HCT116 (cell line): Measurements from ENCODE around the gene DCHS1. TPM values are rescaled to one million over a fixed set of nuclear protein-coding genes. Genes with fewer than 3 reads are reported as not detected.

Source experiments
- ATAC-seq: fragments of 200-7000 bp; cut with Tn5 transposase; 2 replicates; pipeline ENCODE4 v1.9.1; 2020; ENCODE audit warnings: mild to moderate bottlenecking, moderate library complexity
- BruUV-seq: library from RNA; stranded (reverse); fragments of 400-500 nt; replicated peaks from 2 replicates; lab custom pipeline; 2021; lab: Mats Ljungman, UMichigan
- CTCF ChIA-PET: fragments of 300-600 bp; sonication (Branson Sonifier 250); formaldehyde crosslinking; loops from one replicate; lab custom pipeline; 2021; ENCODE audit warnings: antibody characterized with exemption; lab: Charles Lee
- POLR2A ChIA-PET: fragments of 300-600, 350-600 bp; sonication (Branson Sonifier 250); formaldehyde crosslinking; loops from one replicate; lab custom pipeline; 2021; ENCODE audit warnings: antibody characterized with exemption; lab: Charles Lee
- RAD21 ChIA-PET, 2 experiments: fragments of 300-600 bp; sonication (Branson Sonifier 250); formaldehyde crosslinking; loops; one replicate each; lab custom pipeline; 2023; ENCODE audit warnings: low total read pairs in 2 of 2; ENCODE audit not compliant: uncharacterized antibody in 2 of 2, unreplicated experiment in 2 of 2, low non-redundant PET in 1 of 2; lab: Charles Lee
- DNase-seq: peaks from one replicate; pipeline ENCODE4 v3.0.0-alpha.2; 2010; ENCODE audit warnings: low read depth, low spot score
- H2AFZ ChIP-seq: fragments of 200-600 bp; shearing (Covaris generic), sonication (generic); 2 replicates; pipeline ENCODE4 v1.6.1; 2017; ENCODE audit warnings: low read depth, mixed run types, mixed read lengths, antibody characterized with exemption, low read length; ENCODE audit not compliant: poor library complexity, severe bottlenecking
- H3K27ac ChIP-seq: 2 replicates; pipeline ENCODE4 v1.5.1; 2012; ENCODE audit warnings: low read depth, low read length
- H3K27me3 ChIP-seq: fragments of 200-600 bp; sonication (generic); 2 replicates; pipeline ENCODE4 v1.6.1; 2016; ENCODE audit warnings: mixed run types, low read length, mixed read lengths; ENCODE audit not compliant: insufficient read depth
- H3K36me3 ChIP-seq, 2 experiments: fragments of 200-500 bp in 1 of 2; fragments of 200-600 bp in 1 of 2; sonication (Bioruptor generic) in 1 of 2; sonication (generic) in 1 of 2; 2 replicates each; pipeline versions ENCODE4 v1.5.1 to v1.6.1; 2014 to 2016; ENCODE audit warnings: low read length in 2 of 2, inconsistent platforms in 1 of 2, mixed read lengths in 1 of 2, mixed run types in 1 of 2; ENCODE audit not compliant: insufficient read depth in 2 of 2, control insufficient read depth in 1 of 2
- H3K4me1 ChIP-seq, 2 experiments: fragments of 200-600 bp in 1 of 2; sonication (generic) in 1 of 2; 2 replicates each; pipeline versions ENCODE4 v1.5.1 to v1.6.1; 2012 to 2017; ENCODE audit warnings: low read length in 2 of 2, inconsistent platforms in 1 of 2, mild to moderate bottlenecking in 1 of 2, mixed read lengths in 1 of 2, mixed run types in 1 of 2, moderate library complexity in 1 of 2; ENCODE audit not compliant: insufficient read depth in 2 of 2, control insufficient read depth in 1 of 2
- H3K4me2 ChIP-seq: fragments of 200-600 bp; sonication (generic); 2 replicates; pipeline ENCODE4 v1.6.1; 2017; ENCODE audit warnings: mixed run types, low read length, mixed read lengths
- H3K4me3 ChIP-seq, 2 experiments: fragments of 200-600 bp in 1 of 2; sonication (generic) in 1 of 2; replicated peaks in 1 of 2; 2 replicates each; pipeline ENCODE4 v1.5.1; 2011 to 2016; ENCODE audit warnings: low read length in 2 of 2, control low read depth in 1 of 2, low read depth in 1 of 2, mild to moderate bottlenecking in 1 of 2, mixed read lengths in 1 of 2, mixed run types in 1 of 2
- H3K79me2 ChIP-seq: fragments of 200-600 bp; sonication (generic); 2 replicates; pipeline ENCODE4 v1.6.1; 2017; ENCODE audit warnings: mild to moderate bottlenecking, mixed run types, low read length, moderate library complexity, mixed read lengths; ENCODE audit not compliant: insufficient read depth
- H3K9ac ChIP-seq: fragments of 200-600 bp; sonication (generic); 2 replicates; pipeline ENCODE4 v1.6.1; 2016; ENCODE audit warnings: low read length, mixed read lengths
- H3K9me2 ChIP-seq: fragments of 200-600 bp; sonication (generic), shearing (Covaris generic); 2 replicates; pipeline ENCODE4 v1.6.1; 2017; ENCODE audit warnings: mixed run types, mild to moderate bottlenecking, moderate library complexity; ENCODE audit not compliant: insufficient read depth
- H3K9me3 ChIP-seq, 2 experiments: fragments of 200-500 bp in 1 of 2; fragments of 200-600 bp in 1 of 2; sonication (Bioruptor generic) in 1 of 2; sonication (generic) in 1 of 2; 2 replicates each; pipeline ENCODE4 v1.6.1; 2014 to 2017; ENCODE audit warnings: low read length in 2 of 2, mixed read lengths in 2 of 2, inconsistent platforms in 1 of 2, low read depth in 1 of 2, mild to moderate bottlenecking in 1 of 2, mixed run types in 1 of 2, moderate library complexity in 1 of 2; ENCODE audit not compliant: control insufficient read depth in 1 of 2, insufficient read depth in 1 of 2
- H4K20me1 ChIP-seq: fragments of 200-600 bp; sonication (generic), shearing (Covaris generic); 2 replicates; pipeline ENCODE4 v1.6.1; 2017; ENCODE audit warnings: mixed run types, mild to moderate bottlenecking, moderate library complexity; ENCODE audit not compliant: insufficient read depth
- CEBPB ChIP-seq: IDR thresholded peaks from 2 replicates; pipeline ENCODE4 v1.6.1; 2012; ENCODE audit warnings: low read depth
- EGR1 ChIP-seq: IDR thresholded peaks from 2 replicates; pipeline ENCODE4 v1.6.1; 2012; ENCODE audit warnings: low read depth
- EZH2 ChIP-seq: fragments of 200-600 bp; sonication (generic); IDR thresholded peaks from 2 replicates; pipeline ENCODE4 v1.6.1; 2017; ENCODE audit warnings: antibody characterized with exemption, mixed run types
- EZH2phosphoT487 ChIP-seq: fragments of 200-600 bp; IDR thresholded peaks from 2 replicates; pipeline ENCODE4 v1.6.1; 2018; ENCODE audit warnings: antibody characterized with exemption, borderline replicate concordance
- FOSL1 ChIP-seq: IDR thresholded peaks from 2 replicates; pipeline ENCODE4 v1.6.1; 2012; ENCODE audit warnings: low read depth
- POLR2A ChIP-seq: IDR thresholded peaks from 2 replicates; pipeline ENCODE4 v1.7.0; 2011; ENCODE audit warnings: borderline replicate concordance; ENCODE audit not compliant: insufficient read depth, insufficient read length; ENCODE audit errors: extremely low read depth
- POLR2AphosphoS5 ChIP-seq: IDR thresholded peaks from 2 replicates; pipeline ENCODE4 v1.6.1; 2011; ENCODE audit warnings: mild to moderate bottlenecking, low read depth, low read length, moderate library complexity
- SP1 ChIP-seq: IDR thresholded peaks from 2 replicates; pipeline ENCODE4 v1.6.1; 2012; ENCODE audit warnings: low read depth
- SRF ChIP-seq: IDR thresholded peaks from 2 replicates; pipeline ENCODE4 v1.6.1; 2012; ENCODE audit warnings: low read depth
- YY1 ChIP-seq: IDR thresholded peaks from 2 replicates; pipeline ENCODE4 v1.6.1; 2011; ENCODE audit warnings: low read length, low read depth, moderate library complexity, mild to moderate bottlenecking; ENCODE audit not compliant: insufficient replicate concordance; ENCODE audit errors: extremely low read depth
- ZFX ChIP-seq: fragments of 450-650 bp; IDR thresholded peaks from 2 replicates; pipeline ENCODE4 v1.6.1; 2017
- ZNF274 ChIP-seq: fragments of 200-500 bp; sonication (Bioruptor generic); IDR thresholded peaks from 2 replicates; pipeline ENCODE4 v1.6.1; 2014; ENCODE audit warnings: mild to moderate bottlenecking, low read depth, low read length, inconsistent platforms
- intact Hi-C: fragments of 100-400 bp; cut with micrococcal nuclease; formaldehyde crosslinking; loops from 2 replicates; pipeline ENCODE4 v1.10.0; 2022
- total RNA-seq: library from RNA; stranded (reverse); gene quantifications from one replicate; pipeline ENCODE4 v1.2.1, GENCODE V29; 2021; ENCODE audit not compliant: unreplicated experiment
- TF ChIP-seq, protein P1 (sequence below): IDR thresholded peaks from 2 replicates; pipeline ENCODE4 v1.6.1; 2012
- TF ChIP-seq, protein P2 (sequence below), 3 experiments: fragments of 200-600 bp in 1 of 3; sonication (generic) in 1 of 3; IDR thresholded peaks in 2 of 3; conservative IDR thresholded peaks in 1 of 3; 2 replicates each; pipeline ENCODE4 v1.5.1; 2012 to 2017; ENCODE audit warnings: low read depth in 2 of 3, low read length in 2 of 3, antibody characterized with exemption in 1 of 3, borderline replicate concordance in 1 of 3, control low read depth in 1 of 3, mild to moderate bottlenecking in 1 of 3, mixed read lengths in 1 of 3, mixed run types in 1 of 3, moderate library complexity in 1 of 3; ENCODE audit not compliant: insufficient read depth in 1 of 3
- TF ChIP-seq, protein P3 (sequence below): IDR thresholded peaks from 2 replicates; pipeline ENCODE4 v1.6.1; 2012

The DCHS1 gene
- total RNA-seq, 1 experiment from 2014 or later: 0.30 TPM

GRCh38 chr11:6640036-6640984, 15.3 kb downstream of the DCHS1 start:
- ChIA-PET POLR2A (no interaction called here), CTCF (interaction anchor here (1.1 kb wide), 1 partner anchor 27 kb away, joined by 4 read pairs; no protein-coding TSS in a partner anchor), RAD21 (no interaction called here)
- no peaks in the 10 kb centered on the region for H3K9me3 ChIP-seq
- TF ChIP-seq POLR2AphosphoS5: no peak
- TF ChIP-seq POLR2A: no peak
- no peak for TF ChIP-seq FOSL1
- TF ChIP-seq, protein P1, sequence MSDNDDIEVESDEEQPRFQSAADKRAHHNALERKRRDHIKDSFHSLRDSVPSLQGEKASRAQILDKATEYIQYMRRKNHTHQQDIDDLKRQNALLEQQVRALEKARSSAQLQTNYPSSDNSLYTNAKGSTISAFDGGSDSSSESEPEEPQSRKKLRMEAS: no peak
- no peak for TF ChIP-seq SP1
- TF ChIP-seq CEBPB: no peak
- no peak for TF ChIP-seq SRF
- TF ChIP-seq, protein P2, sequence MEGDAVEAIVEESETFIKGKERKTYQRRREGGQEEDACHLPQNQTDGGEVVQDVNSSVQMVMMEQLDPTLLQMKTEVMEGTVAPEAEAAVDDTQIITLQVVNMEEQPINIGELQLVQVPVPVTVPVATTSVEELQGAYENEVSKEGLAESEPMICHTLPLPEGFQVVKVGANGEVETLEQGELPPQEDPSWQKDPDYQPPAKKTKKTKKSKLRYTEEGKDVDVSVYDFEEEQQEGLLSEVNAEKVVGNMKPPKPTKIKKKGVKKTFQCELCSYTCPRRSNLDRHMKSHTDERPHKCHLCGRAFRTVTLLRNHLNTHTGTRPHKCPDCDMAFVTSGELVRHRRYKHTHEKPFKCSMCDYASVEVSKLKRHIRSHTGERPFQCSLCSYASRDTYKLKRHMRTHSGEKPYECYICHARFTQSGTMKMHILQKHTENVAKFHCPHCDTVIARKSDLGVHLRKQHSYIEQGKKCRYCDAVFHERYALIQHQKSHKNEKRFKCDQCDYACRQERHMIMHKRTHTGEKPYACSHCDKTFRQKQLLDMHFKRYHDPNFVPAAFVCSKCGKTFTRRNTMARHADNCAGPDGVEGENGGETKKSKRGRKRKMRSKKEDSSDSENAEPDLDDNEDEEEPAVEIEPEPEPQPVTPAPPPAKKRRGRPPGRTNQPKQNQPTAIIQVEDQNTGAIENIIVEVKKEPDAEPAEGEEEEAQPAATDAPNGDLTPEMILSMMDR (IDR thresholded peaks at IDR 0.05 in 2 of 3, conservative IDR thresholded peaks at IDR 0.05 in 1 of 3; ENCODE audit: borderline replicate concordance in 1 of 3, insufficient read depth in 1 of 3, low read depth in 2 of 3, low read length in 2 of 3): no peak
- TF ChIP-seq EZH2: no peak
- TF ChIP-seq ZFX: no peak
- TF ChIP-seq, protein P3, sequence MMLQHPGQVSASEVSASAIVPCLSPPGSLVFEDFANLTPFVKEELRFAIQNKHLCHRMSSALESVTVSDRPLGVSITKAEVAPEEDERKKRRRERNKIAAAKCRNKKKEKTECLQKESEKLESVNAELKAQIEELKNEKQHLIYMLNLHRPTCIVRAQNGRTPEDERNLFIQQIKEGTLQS: no peak
- no peak for TF ChIP-seq YY1
- no peak for TF ChIP-seq ZNF274
- TF ChIP-seq EGR1: no peak
- no peak for TF ChIP-seq EZH2phosphoT487
- H3K27ac ChIP-seq: no peak overlapping the region
- H3K27me3 ChIP-seq: no peaks in the 10 kb centered on the region; the same call in 1 of the 2 replicates
- no peak overlapping the region for H3K4me3 ChIP-seq
- no peak overlapping the region for H3K4me2 ChIP-seq
- intact Hi-C loops: no loop called here
- ATAC-seq (no peak), DNase-seq (no peak)
- no peak overlapping the region for H2AFZ ChIP-seq
- no TSS peak for BruUV-seq
- H3K79me2 ChIP-seq: no peaks in the 10 kb centered on the region
- no peak overlapping the region for H3K9ac ChIP-seq
- peaks cover 5 to 10% of the 10 kb centered on the region in 2 experiments; a peak in 3 of 4 replicates for H3K4me1 ChIP-seq
- H3K9me2 ChIP-seq: no peaks in the 10 kb centered on the region
- H4K20me1 ChIP-seq: no peaks in the 10 kb centered on the region
- H3K36me3 ChIP-seq: no peaks in the 10 kb centered on the region
